Heart left ventricle (tissue), 16 donors: ENCODE results near the gene DACT2. TPM values are rescaled to one million over a fixed set of nuclear protein-coding genes. Genes with fewer than 3 reads are reported as not detected.

Source experiments
- ATAC-seq, 4 donors: fragments of 200-7000 bp; cut with Tn5 transposase; one replicate each; pipeline ENCODE4 v1.9.1; 2020 to 2022; ENCODE audit warnings: moderate library complexity in 4 of 4, mild to moderate bottlenecking in 3 of 4, moderate number of reproducible peaks in 1 of 4
- DNase-seq, 5 donors: peaks; one replicate each; pipeline ENCODE4 v3.0.0-alpha.2; 2020
- H3K27ac ChIP-seq, 12 donors: fragments of 200-600 bp; sonication (generic) in 4 of 12; one replicate each; pipeline versions ENCODE4 v1.5.0 to v1.8.0; 2016 to 2022; ENCODE audit warnings: mild to moderate bottlenecking in 2 of 12
- H3K27me3 ChIP-seq, 9 donors: fragments of 200-600 bp; sonication (generic) in 2 of 9; one replicate each; pipeline versions ENCODE4 v1.5.1 to v1.8.0; 2016 to 2022; ENCODE audit warnings: mild to moderate bottlenecking in 3 of 9
- H3K36me3 ChIP-seq, 9 donors: fragments of 200-600 bp; sonication (generic) in 2 of 9; one replicate each; pipeline versions ENCODE4 v1.5.0 to v1.8.0; 2018 to 2022; ENCODE audit warnings: mild to moderate bottlenecking in 2 of 9
- H3K4me1 ChIP-seq, 12 donors: fragments of 200-600 bp; sonication (generic) in 4 of 12; one replicate each; pipeline versions ENCODE4 v1.5.0 to v1.8.0; 2016 to 2022; ENCODE audit warnings: mild to moderate bottlenecking in 3 of 12
- H3K4me3 ChIP-seq, 12 donors: fragments of 200-600 bp; sonication (generic) in 4 of 12; one replicate each; pipeline versions ENCODE4 v1.5.0 to v1.8.0; 2017 to 2022; ENCODE audit warnings: mild to moderate bottlenecking in 9 of 12, moderate library complexity in 4 of 12
- H3K9me3 ChIP-seq, 12 donors: fragments of 200-600 bp; sonication (generic) in 4 of 12; one replicate each; pipeline versions ENCODE4 v1.5.0 to v1.8.0; 2016 to 2022; ENCODE audit warnings: mild to moderate bottlenecking in 1 of 12
- POLR2A ChIP-seq, 2 donors: fragments of 450-650 bp; IDR thresholded peaks; one replicate each; pipeline ENCODE4 v1.6.1; 2017; ENCODE audit warnings: antibody characterized with exemption in 2 of 2, mild to moderate bottlenecking in 2 of 2, moderate library complexity in 2 of 2
- WGBS, 4 donors: extraction: QIAGEN DNeasy Blood & Tissue Kit in 2 of 4; methylation state at CpG; one replicate each; pipeline versions ENCODE4 v1.1.5 to v1.1.7; 2013 to 2018; 5-methylcytosine and 5-hydroxymethylcytosine counted together
- intact Hi-C, 10 donors: fragments of 100-400 bp; cut with DNase I; formaldehyde crosslinking; loops; one replicate each; pipeline versions ENCODE4 v1.11.1 to v1.14.2; 2022
- polyA plus RNA-seq, 2 donors: library from polyadenylated mRNA; stranded (reverse); fragments of 200-250 nt; gene quantifications; one replicate each; pipeline ENCODE4 v1.2.3, GENCODE V29; 2013
- total RNA-seq, 9 donors: library from RNA; depleted of rRNA in 2 of 9; stranded (reverse); fragments of >200 nt in 2 of 9; fragmentation: NEBNext Ultra II Directional in 3 of 9; extraction: Animal tissue kit (Norgen Biotek cat#: 25700) in 3 of 9; gene quantifications; one replicate each; pipeline versions ENCODE4 v1.1.0 to v1.2.4, GENCODE V29; 2016 to 2023
- TF ChIP-seq, protein P1 (sequence below), 12 donors: fragments of 200-600 bp; sonication (generic) in 4 of 12; IDR thresholded peaks; one replicate each; pipeline versions ENCODE4 v1.5.0 to v1.8.0; 2018 to 2022; ENCODE audit warnings: antibody characterized with exemption in 12 of 12, mild to moderate bottlenecking in 5 of 12
- donor health status: ischemic (EF 13 %, LVEDD 7.1; RV severe dilation, severe dysfunction).
- donor health status: healthy with polysubstance abuse.
- donor health status: DM: no; HTN: yes; CAD: no.
- donor health status: DM: no; HTN: no; CAD: no.
- donor health status: ischemic (EF 25% LVEDD 6.9; RV normal size, moderate dysfunction).
- donor health status: ischemic (EF 25% LVEDD 5.7; RV mildly dilated, moderate dysfunction).
- donor health status: healthy.
- donor health status: DM: yes; HTN: yes; CAD: no.
- donor health status: ischemic (EF 35%, LVEDD 5.7; RV mildly dilated, moderate dysfunction).
- donor health status: nonischemic (EF 11% LVEDD 7.7; RV severe dilation, severe dysfunction).
- donor health status: DM: yes; HTN: yes; CAD: no.
- donor health status: PGD.
- donor health status: ischemic (EF 29% LVEDD 5.4; RV normal size, mild dysfunction).
- donor health status: nonischemic (EF 23%, LVEDD 6.1; RV moderate dilation, normal function).

The DACT2 gene
- total and polyA plus RNA-seq, 11 donors, result 0.14 to 3.8 (median 0.30) TPM

DNA sequence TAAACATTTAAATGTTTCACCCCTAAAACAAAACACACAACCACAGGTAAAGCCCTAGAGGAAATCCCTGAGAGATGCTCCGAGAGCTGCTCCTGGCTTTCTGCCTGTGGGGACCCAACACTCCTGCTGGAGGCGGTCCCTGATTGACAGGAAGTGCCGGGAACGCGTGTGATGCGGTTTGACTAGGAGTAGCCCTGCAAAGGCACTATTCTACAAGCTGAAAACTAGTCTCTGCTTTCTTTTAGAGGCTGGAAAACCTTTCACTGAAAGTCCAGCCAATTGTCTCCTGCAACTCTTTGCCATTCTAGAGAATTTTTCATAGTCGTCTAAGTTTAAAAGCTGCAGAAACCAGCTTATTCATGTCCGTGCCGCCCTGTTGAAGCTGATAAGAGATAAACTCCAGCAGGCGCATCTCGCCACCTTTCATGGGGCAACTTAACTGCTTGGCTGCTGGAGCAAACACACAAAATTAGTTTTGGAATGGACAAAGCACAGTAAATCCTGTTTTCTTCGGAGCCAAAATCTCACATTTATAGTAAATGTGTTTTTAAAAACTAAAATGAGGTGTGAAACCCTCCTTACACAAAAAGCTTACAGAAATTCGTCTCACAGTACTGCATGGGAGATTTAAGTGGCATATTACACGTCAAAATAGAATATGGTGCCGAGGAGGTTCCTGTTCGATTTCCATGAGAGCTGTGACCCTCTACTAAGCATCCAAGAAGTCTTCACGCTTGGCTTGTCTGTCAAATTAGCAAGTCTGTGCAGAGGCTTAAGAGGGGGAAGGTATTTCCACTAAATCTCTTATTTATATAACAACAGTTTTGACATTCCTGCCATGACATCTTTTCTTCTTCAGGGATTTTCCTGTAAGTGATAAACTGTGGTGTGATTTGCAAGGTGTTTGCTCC, 46.9 kb downstream of the DACT2 start:
- Histone ChIP-seq H3K4me1 (no peaks in the 10 kb centered on the region), H3K9me3 (no peaks in the 10 kb centered on the region), H3K27me3 (peaks cover 6 to 70% (median 13%) of the 10 kb centered on the region in 9 donors), H3K4me3 (no peak overlapping the region), H3K27ac (no peak overlapping the region), H3K36me3 (no peaks in the 10 kb centered on the region)
- intact Hi-C loops, result no loop called here
- 28 to 32% (median 29%) methylated on average over 17 of the region's 17 CpGs for WGBS, 4 donors
- DNase-seq, result no peak
- TF ChIP-seq, protein P1, sequence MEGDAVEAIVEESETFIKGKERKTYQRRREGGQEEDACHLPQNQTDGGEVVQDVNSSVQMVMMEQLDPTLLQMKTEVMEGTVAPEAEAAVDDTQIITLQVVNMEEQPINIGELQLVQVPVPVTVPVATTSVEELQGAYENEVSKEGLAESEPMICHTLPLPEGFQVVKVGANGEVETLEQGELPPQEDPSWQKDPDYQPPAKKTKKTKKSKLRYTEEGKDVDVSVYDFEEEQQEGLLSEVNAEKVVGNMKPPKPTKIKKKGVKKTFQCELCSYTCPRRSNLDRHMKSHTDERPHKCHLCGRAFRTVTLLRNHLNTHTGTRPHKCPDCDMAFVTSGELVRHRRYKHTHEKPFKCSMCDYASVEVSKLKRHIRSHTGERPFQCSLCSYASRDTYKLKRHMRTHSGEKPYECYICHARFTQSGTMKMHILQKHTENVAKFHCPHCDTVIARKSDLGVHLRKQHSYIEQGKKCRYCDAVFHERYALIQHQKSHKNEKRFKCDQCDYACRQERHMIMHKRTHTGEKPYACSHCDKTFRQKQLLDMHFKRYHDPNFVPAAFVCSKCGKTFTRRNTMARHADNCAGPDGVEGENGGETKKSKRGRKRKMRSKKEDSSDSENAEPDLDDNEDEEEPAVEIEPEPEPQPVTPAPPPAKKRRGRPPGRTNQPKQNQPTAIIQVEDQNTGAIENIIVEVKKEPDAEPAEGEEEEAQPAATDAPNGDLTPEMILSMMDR (IDR thresholded peaks at IDR 0.05), result no peak
- TF ChIP-seq POLR2A (IDR thresholded peaks at IDR 0.05), result no peak
- no peak for ATAC-seq

DNA sequence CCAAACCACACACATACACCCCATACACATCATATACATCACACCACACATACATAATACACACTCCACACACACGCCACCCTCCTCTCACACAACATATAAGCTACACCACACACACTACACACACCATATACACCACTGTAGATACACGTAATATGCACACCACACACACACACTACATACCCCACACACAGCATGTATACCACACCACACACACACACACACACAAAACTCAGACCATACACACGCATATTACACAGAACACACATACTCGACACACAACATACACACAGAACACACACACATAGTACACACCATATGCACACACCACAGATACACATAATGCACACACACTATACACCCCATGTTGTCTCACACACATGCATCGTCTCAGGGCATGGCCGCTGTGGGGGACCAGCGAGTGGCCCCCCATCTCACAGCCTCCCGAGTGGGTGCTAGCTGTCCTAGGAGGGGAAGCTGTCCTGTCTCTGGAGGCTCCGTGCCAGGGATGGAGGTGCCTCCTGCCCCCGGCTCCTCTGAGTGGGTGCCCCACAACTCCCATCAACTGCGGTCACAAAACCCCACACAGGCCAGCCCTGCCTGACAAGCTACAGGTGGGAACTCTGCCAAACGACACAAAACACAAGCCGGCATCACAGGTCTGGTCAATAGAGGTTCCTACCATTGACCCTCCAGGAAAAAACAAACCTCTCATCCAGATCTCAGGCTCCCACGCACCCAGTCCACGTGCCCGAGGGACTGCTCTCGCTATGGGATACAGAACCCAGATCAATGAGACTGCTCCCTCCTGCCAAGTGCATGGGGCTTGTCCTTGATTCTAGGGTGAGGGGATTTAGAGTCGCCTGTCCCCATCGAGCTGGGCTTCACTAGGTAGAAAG, 49.1 kb downstream of the DACT2 start:
- H3K9me3 ChIP-seq, result no peaks in the 10 kb centered on the region
- no peaks in the 10 kb centered on the region for H3K4me1 ChIP-seq
- 83 to 90% (median 86%) methylated on average over 16 to 19 of the region's 19 CpGs for WGBS, 4 donors
- DNase-seq (no peak), ATAC-seq (no peak)
- H3K4me3 ChIP-seq, result no peak overlapping the region
- H3K27ac ChIP-seq, result no peak overlapping the region
- intact Hi-C loops, result no loop called here
- H3K36me3 ChIP-seq, result no peaks in the 10 kb centered on the region
- TF ChIP-seq POLR2A (IDR thresholded peaks at IDR 0.05), result no peak
- TF ChIP-seq, protein P1 (IDR thresholded peaks at IDR 0.05), result no peak
- H3K27me3 ChIP-seq, result peaks cover 0 to 48% (median 12%) of the 10 kb centered on the region in 9 donors

DNA sequence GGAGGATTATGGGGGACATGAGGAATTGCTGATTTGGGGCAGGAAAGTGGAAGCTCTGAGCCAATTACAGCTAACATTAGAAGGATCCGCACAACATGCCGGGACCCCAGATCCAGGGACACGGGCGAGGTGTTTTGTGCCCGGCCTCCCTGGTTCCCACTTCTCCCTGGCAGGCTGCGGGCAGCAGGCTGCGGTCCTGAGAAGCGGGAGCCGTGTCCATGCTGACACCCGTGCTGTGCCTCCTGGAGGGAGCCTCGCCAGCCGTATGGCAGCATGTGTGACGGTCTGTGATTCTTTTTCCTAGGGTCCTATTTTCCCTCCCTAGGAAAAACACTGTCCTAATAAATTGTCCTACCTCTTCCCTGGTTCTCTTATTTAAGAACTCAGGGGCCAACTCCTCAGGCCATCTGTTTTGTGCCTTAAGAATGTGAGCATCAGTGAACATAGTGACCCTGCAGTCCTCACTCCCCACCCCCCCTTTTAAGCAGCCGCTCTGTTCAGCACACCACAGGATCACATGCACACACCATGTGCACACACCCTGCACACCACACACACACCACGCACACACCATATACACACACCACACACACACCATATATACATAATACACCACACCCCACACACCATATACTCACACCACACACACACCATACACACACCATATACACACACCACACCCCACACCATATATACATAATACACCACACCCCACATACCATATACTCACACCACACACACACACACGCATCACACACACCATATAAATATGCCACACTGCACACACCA, 49.9 kb downstream of the DACT2 start:
- H3K4me3 ChIP-seq, result no peak overlapping the region
- peaks cover 0 to 44% (median 12%) of the 10 kb centered on the region in 9 donors for H3K27me3 ChIP-seq
- 81 to 91% (median 89%) methylated on average over 16 of the region's 16 CpGs for WGBS, 4 donors
- H3K4me1 ChIP-seq, result no peaks in the 10 kb centered on the region
- ATAC-seq (no peak), DNase-seq (no peak)
- H3K27ac ChIP-seq, result no peak overlapping the region
- intact Hi-C loops, result no loop called here
- H3K36me3 ChIP-seq, result no peaks in the 10 kb centered on the region
- no peaks in the 10 kb centered on the region for H3K9me3 ChIP-seq
- TF ChIP-seq, protein P1 (IDR thresholded peaks at IDR 0.05), result no peak
- no peak for TF ChIP-seq POLR2A (IDR thresholded peaks at IDR 0.05)
